ENCODE results near the gene MACROH2A1.

The MACROH2A1 gene

DNA sequence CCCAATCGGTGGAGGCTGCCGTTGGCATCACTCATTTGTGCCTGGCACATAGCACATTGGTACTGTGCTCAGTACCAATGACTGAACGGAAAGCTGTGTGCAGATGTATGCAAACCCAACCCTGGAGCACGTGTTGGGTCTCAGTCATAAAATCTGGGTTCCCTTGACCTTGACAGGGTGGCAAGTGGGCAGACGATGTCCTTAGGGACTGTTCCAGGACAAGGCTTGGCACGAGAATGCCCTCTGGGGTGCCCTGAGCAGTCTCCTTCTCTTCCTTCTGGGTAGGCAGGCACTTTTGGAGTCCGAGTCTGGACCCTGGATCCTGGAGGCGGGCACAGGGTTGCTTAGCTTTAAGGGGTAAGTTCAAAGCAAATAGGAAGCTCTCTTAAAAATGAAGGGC, 75.8 kb downstream of the MACROH2A1 start:
- H3K36me3 ChIP-seq (replicated peaks; ENCODE audit: low read depth, low read length) = no peaks in the 10 kb centered on the region
- no peak overlapping the region for H2AFZ ChIP-seq (ENCODE audit: low read depth, low read length)
- no peak overlapping the region for H3K27ac ChIP-seq (ENCODE audit: low read length)
- H3K9ac ChIP-seq (ENCODE audit: low read length) = no peak overlapping the region
- TF ChIP-seq, protein P1, sequence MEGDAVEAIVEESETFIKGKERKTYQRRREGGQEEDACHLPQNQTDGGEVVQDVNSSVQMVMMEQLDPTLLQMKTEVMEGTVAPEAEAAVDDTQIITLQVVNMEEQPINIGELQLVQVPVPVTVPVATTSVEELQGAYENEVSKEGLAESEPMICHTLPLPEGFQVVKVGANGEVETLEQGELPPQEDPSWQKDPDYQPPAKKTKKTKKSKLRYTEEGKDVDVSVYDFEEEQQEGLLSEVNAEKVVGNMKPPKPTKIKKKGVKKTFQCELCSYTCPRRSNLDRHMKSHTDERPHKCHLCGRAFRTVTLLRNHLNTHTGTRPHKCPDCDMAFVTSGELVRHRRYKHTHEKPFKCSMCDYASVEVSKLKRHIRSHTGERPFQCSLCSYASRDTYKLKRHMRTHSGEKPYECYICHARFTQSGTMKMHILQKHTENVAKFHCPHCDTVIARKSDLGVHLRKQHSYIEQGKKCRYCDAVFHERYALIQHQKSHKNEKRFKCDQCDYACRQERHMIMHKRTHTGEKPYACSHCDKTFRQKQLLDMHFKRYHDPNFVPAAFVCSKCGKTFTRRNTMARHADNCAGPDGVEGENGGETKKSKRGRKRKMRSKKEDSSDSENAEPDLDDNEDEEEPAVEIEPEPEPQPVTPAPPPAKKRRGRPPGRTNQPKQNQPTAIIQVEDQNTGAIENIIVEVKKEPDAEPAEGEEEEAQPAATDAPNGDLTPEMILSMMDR (IDR thresholded peaks at IDR 0.05; ENCODE audit: low read depth, low read length) = no peak
- no peak for TF ChIP-seq EZH2phosphoT487 (IDR thresholded peaks at IDR 0.05; ENCODE audit: low read depth)
- H3K4me2 ChIP-seq (ENCODE audit: low read length) = no peak overlapping the region
- no peaks in the 10 kb centered on the region for H4K20me1 ChIP-seq (ENCODE audit: insufficient read depth, low read length)
- no peaks in the 10 kb centered on the region for H3K79me2 ChIP-seq (ENCODE audit: low read length)
- no peak overlapping the region for H3K4me3 ChIP-seq (ENCODE audit: low read length)
- no peaks in the 10 kb centered on the region for H3K27me3 ChIP-seq (ENCODE audit: low read depth, low read length)
- no peaks in the 10 kb centered on the region for H3K9me3 ChIP-seq (ENCODE audit: insufficient read depth, low read length)
- no peaks in the 10 kb centered on the region for H3K4me1 ChIP-seq (ENCODE audit: low read length)

DNA sequence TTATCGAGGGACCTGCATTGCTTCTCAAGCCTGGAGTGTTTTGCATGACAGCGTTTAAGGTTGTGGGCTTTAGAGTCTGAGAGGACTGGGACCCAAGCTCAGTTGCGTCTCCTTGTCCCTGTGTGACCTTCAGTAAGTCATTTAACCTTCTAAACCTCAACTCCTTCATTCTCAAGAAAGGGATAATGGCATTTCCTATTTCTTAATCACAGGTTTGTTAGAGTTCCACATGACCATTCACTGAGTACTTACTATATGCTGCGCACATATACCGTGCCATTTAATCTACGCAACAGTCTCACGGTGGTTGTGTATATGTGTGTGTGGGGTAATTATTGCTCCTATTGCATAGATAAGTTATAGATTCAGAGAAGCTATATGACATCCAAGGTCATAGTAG, 76.3 kb downstream of the MACROH2A1 start:
- Histone ChIP-seq H3K27ac (ENCODE audit: low read length) (no peak overlapping the region), H3K36me3 (replicated peaks; ENCODE audit: low read depth, low read length) (no peaks in the 10 kb centered on the region), H3K27me3 (ENCODE audit: low read depth, low read length) (no peaks in the 10 kb centered on the region), H3K9me3 (ENCODE audit: insufficient read depth, low read length) (no peaks in the 10 kb centered on the region), H2AFZ (ENCODE audit: low read depth, low read length) (no peak overlapping the region), H3K9ac (ENCODE audit: low read length) (no peak overlapping the region), H3K4me1 (ENCODE audit: low read length) (no peaks in the 10 kb centered on the region), H3K4me2 (ENCODE audit: low read length) (no peak overlapping the region), H4K20me1 (ENCODE audit: insufficient read depth, low read length) (no peaks in the 10 kb centered on the region), H3K4me3 (ENCODE audit: low read length) (no peak overlapping the region), H3K79me2 (ENCODE audit: low read length) (no peaks in the 10 kb centered on the region)
- no peak for TF ChIP-seq EZH2phosphoT487 (IDR thresholded peaks at IDR 0.05; ENCODE audit: low read depth)
- TF ChIP-seq, protein P1 (IDR thresholded peaks at IDR 0.05; ENCODE audit: low read depth, low read length) = no peak

DNA sequence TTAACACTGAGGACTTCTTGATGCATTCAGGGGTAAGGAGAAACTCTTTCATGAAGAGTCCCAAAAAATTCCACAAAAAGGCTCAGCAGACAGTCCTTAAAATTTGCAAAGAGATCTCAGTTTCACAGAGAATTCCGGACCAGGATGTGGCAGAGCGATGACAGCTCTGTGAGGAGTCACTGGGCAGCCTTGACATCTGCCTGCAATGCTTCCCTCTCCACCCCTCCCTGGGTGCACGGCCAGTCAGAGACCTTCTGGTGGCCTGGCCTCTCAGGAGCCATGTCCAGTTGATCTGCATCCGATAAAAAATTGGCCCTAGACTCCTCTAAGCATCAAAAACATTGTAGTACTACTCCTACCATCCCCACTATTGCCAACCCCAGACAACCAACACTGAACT, 76.8 kb downstream of the MACROH2A1 start:
- Histone ChIP-seq H3K4me2 (ENCODE audit: low read length) (no peak overlapping the region), H3K9ac (ENCODE audit: low read length) (no peak overlapping the region), H3K4me1 (ENCODE audit: low read length) (no peaks in the 10 kb centered on the region), H4K20me1 (ENCODE audit: insufficient read depth, low read length) (no peaks in the 10 kb centered on the region), H2AFZ (ENCODE audit: low read depth, low read length) (no peak overlapping the region), H3K9me3 (ENCODE audit: insufficient read depth, low read length) (no peaks in the 10 kb centered on the region), H3K27ac (ENCODE audit: low read length) (no peak overlapping the region), H3K4me3 (ENCODE audit: low read length) (no peak overlapping the region), H3K36me3 (replicated peaks; ENCODE audit: low read depth, low read length) (no peaks in the 10 kb centered on the region), H3K79me2 (ENCODE audit: low read length) (no peaks in the 10 kb centered on the region), H3K27me3 (ENCODE audit: low read depth, low read length) (no peaks in the 10 kb centered on the region)
- TF ChIP-seq, protein P1 (IDR thresholded peaks at IDR 0.05; ENCODE audit: low read depth, low read length) = no peak
- no peak for TF ChIP-seq EZH2phosphoT487 (IDR thresholded peaks at IDR 0.05; ENCODE audit: low read depth)

DNA sequence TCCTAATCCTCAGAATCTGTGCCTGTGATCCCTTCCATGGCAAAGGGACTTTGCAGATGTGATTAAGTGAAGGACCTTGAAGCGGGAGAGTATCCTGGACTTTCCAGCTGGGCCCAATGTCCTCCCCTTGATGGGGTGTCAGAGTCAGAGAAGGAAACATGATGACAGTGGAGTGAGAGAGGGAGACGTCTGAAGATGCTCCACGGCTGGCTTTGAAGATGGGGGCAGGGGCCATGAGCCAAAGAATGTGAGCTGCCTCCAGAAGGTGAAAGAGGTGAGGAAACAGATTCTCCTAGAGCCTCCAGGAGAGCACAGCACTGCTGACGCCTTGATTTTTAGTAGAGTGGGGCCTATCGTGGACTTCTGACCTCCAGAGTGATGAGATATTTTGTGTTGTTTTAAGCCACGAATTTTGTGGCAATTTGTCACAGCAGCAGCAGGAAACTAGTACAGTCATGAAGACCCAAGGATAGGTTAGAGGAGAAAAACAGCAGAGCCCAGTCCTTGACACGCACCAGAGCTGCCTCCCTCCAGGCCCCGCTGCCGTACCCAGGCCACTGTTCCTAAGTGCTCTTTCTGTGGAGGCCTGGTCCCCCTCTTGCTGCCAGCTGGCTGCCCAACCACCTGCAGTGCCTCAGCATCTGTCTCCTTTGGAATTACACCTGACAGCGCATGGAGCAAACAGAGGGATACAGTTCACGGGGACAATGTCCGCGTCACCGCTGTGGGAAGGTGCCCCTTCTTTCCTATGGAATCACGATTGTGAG, 78.1 kb downstream of the MACROH2A1 start:
- no peak overlapping the region for H3K4me3 ChIP-seq (ENCODE audit: low read length)
- H2AFZ ChIP-seq (ENCODE audit: low read depth, low read length) = no peak overlapping the region
- no peaks in the 10 kb centered on the region for H3K4me1 ChIP-seq (ENCODE audit: low read length)
- H4K20me1 ChIP-seq (ENCODE audit: insufficient read depth, low read length) = no peaks in the 10 kb centered on the region
- H3K27me3 ChIP-seq (ENCODE audit: low read depth, low read length) = no peaks in the 10 kb centered on the region
- H3K79me2 ChIP-seq (ENCODE audit: low read length) = no peaks in the 10 kb centered on the region
- H3K27ac ChIP-seq (ENCODE audit: low read length) = no peak overlapping the region
- no peak overlapping the region for H3K9ac ChIP-seq (ENCODE audit: low read length)
- no peak overlapping the region for H3K4me2 ChIP-seq (ENCODE audit: low read length)
- TF ChIP-seq, protein P1 (IDR thresholded peaks at IDR 0.05; ENCODE audit: low read depth, low read length) = no peak
- TF ChIP-seq EZH2phosphoT487 (IDR thresholded peaks at IDR 0.05; ENCODE audit: low read depth) = no peak
- no peaks in the 10 kb centered on the region for H3K36me3 ChIP-seq (replicated peaks; ENCODE audit: low read depth, low read length)
- H3K9me3 ChIP-seq (ENCODE audit: insufficient read depth, low read length) = no peaks in the 10 kb centered on the region

All from OCI-LY3 (cell line).